ENCODE results near the gene DNAH8. TPM values are rescaled to one million over a fixed set of nuclear protein-coding genes. Genes with fewer than 3 reads are reported as not detected.

DNAH8 gene
- total RNA-seq, 4 donors from 2014 or later = 0.22 TPM; not detected in 3

GRCh38 chr6:38801305-38801704 lies 86.2 kb downstream of the DNAH8 start:
- DNase-seq (ENCODE audit: low spot score in 2 of 2) = no peak
- Histone ChIP-seq H3K36me3 (no peaks in the 10 kb centered on the region), H3K9me3 (no peaks in the 10 kb centered on the region), H3K4me1 (no peaks in the 10 kb centered on the region), H3K4me3 (no peak overlapping the region), H3K27me3 (peaks cover 0 to 27% of the 10 kb centered on the region in 2 donors), H3K27ac (no peak overlapping the region)
- 37 to 61% methylated on average over 4 of the region's 4 CpGs for WGBS, 2 donors
- TF ChIP-seq POLR2A (IDR thresholded peaks at IDR 0.05) (no peak), EP300 (IDR thresholded peaks at IDR 0.05) (no peak)
- TF ChIP-seq, protein P1, sequence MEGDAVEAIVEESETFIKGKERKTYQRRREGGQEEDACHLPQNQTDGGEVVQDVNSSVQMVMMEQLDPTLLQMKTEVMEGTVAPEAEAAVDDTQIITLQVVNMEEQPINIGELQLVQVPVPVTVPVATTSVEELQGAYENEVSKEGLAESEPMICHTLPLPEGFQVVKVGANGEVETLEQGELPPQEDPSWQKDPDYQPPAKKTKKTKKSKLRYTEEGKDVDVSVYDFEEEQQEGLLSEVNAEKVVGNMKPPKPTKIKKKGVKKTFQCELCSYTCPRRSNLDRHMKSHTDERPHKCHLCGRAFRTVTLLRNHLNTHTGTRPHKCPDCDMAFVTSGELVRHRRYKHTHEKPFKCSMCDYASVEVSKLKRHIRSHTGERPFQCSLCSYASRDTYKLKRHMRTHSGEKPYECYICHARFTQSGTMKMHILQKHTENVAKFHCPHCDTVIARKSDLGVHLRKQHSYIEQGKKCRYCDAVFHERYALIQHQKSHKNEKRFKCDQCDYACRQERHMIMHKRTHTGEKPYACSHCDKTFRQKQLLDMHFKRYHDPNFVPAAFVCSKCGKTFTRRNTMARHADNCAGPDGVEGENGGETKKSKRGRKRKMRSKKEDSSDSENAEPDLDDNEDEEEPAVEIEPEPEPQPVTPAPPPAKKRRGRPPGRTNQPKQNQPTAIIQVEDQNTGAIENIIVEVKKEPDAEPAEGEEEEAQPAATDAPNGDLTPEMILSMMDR (IDR thresholded peaks at IDR 0.05) = no peak

DNA sequence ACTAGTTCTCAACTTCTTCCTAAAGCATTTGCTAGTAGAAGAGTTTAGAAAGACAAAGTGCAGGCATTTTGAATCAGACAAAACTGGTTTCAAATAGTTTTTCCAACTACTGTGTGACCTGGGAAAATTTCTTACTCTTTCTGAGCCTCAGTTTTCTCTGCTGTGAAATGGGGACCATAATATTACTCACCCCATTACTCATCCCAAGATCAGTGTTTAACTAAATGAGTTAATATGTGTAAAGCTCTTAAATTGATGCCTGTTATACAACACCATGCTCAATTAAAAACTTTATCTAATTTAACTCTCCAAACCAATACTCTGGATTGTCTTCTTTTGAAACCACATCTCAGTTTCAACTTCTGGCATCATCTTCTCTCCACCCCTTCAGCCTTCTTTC lies 87.4 kb downstream of the DNAH8 start:
- no peak for TF ChIP-seq POLR2A (IDR thresholded peaks at IDR 0.05)
- TF ChIP-seq, protein P1 (IDR thresholded peaks at IDR 0.05) = no peak
- TF ChIP-seq EP300 (IDR thresholded peaks at IDR 0.05) = no peak
- H3K4me3 ChIP-seq = no peak overlapping the region

DNA sequence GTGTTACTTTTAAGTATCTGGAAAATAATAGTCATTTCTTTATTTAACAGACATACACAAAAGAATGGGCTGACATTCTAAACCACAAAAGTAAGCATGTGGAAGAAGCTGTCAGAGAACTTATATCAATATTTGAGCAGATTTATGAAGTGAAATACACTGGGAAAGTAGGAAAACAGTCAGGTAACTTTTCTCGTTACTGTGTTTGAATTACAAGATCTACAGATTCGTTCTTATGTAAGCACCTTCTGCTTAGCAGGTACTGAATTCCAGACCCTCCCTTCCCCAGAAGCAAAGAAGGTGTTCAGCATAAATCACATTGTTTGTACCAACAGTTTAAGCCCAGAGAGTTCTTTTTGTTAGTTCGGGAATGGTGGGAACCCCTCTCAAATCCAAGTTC lies 88.0 kb downstream of the DNAH8 start:
- DNase-seq (ENCODE audit: low spot score in 2 of 2) = no peak
- H3K4me1 ChIP-seq = no peaks in the 10 kb centered on the region
- 78 to 85% methylated on average over 3 of the region's 3 CpGs for WGBS, 2 donors
- H3K9me3 ChIP-seq = no peaks in the 10 kb centered on the region
- TF ChIP-seq, protein P1 (IDR thresholded peaks at IDR 0.05) = no peak
- TF ChIP-seq EP300 (IDR thresholded peaks at IDR 0.05) (no peak), POLR2A (IDR thresholded peaks at IDR 0.05) (no peak)
- peaks cover 0 to 10% of the 10 kb centered on the region in 2 donors for H3K27me3 ChIP-seq
- no peak overlapping the region for H3K4me3 ChIP-seq
- no peaks in the 10 kb centered on the region for H3K36me3 ChIP-seq
- H3K27ac ChIP-seq = no peak overlapping the region

More for the DNA sequence above, 87.4 kb downstream of the DNAH8 start:
- Histone ChIP-seq H3K4me1 (no peaks in the 10 kb centered on the region), H3K27ac (no peak overlapping the region), H3K36me3 (no peaks in the 10 kb centered on the region), H3K9me3 (no peaks in the 10 kb centered on the region), H3K27me3 (peaks cover 0 to 15% of the 10 kb centered on the region in 2 donors)
- no peak for DNase-seq (ENCODE audit: low spot score in 2 of 2)

DNA sequence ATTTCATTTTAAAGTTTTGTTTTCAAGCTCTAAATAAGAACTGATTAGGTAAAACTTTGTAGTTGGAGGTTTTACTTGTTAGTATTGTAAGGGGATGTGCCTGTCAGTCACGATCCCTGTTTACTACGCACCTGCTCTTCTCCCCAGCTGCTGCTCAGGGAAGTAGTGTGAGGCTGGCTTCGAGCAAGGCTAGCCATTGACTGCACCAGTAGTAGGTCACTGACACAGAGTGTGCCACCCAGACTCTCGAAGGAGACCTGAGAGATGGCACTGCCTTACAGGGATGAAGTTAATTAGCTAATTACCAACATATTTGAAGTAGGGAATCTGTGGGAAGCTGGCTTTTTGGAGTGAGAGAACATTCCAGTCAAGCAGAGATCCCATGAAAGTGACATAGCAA lies 89.2 kb downstream of the DNAH8 start:
- H3K27ac ChIP-seq = no peak overlapping the region
- 49 to 61% methylated on average over 4 of the region's 4 CpGs for WGBS, 2 donors
- H3K27me3 ChIP-seq = no peaks in the 10 kb centered on the region
- no peak for DNase-seq (ENCODE audit: low spot score in 2 of 2)
- H3K36me3 ChIP-seq = no peaks in the 10 kb centered on the region
- H3K4me1 ChIP-seq = no peaks in the 10 kb centered on the region
- H3K9me3 ChIP-seq = no peaks in the 10 kb centered on the region
- H3K4me3 ChIP-seq = no peak overlapping the region
- TF ChIP-seq, protein P1 (IDR thresholded peaks at IDR 0.05) = no peak
- TF ChIP-seq POLR2A (IDR thresholded peaks at IDR 0.05) (no peak), EP300 (IDR thresholded peaks at IDR 0.05) (no peak)

DNA sequence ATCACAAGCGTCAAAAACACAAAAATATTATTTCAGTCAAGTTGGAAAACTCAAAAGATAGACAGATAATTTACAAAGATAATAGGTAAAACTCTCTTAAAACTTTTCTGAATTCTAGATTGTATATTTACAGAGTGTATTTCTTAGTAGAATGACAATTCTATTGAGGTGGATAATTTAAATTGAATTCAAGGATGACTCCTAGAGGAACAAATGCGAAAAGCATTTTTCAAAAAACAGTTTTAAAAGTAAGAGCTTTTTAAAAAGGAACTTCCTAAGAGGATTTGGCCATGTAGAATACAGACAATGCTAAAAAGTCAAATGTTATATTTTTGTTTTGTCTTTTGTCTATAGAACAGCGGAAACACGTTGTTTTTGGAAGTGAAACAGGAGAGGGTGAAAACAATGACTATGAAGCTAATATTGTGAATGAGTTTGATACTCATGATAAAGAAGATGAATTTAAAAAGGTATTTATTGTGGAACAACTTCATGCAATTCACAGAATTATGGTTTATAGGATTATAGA lies 90.1 kb downstream of the DNAH8 start:
- H3K36me3 ChIP-seq = no peaks in the 10 kb centered on the region
- H3K27ac ChIP-seq = no peak overlapping the region
- TF ChIP-seq, protein P1 (IDR thresholded peaks at IDR 0.05) = no peak
- TF ChIP-seq EP300 (IDR thresholded peaks at IDR 0.05) (no peak), POLR2A (IDR thresholded peaks at IDR 0.05) (no peak)
- 49 to 57% methylated on average over 4 of the region's 4 CpGs for WGBS, 2 donors
- no peaks in the 10 kb centered on the region for H3K9me3 ChIP-seq
- H3K4me3 ChIP-seq = no peak overlapping the region
- H3K4me1 ChIP-seq = no peaks in the 10 kb centered on the region
- H3K27me3 ChIP-seq = no peaks in the 10 kb centered on the region
- no peak for DNase-seq (ENCODE audit: low spot score in 2 of 2)

Data from tibial nerve (tissue), 4 donors.